ENCODE data around the gene TNIK.
"Not testable (repeated sequence)": the region's sequence is repeated elsewhere in the genome, so short reads cannot be mapped to it uniquely, and the experiment has no call there.

The TNIK gene

GRCh38 chr3:171446801-171447578, 13.2 kb downstream of the TNIK start:
- DNase-seq (ENCODE audit: low spot score): peak; percentile 82
- peak; percentile 93 for FAIRE-seq

GRCh38 chr3:171446301-171446700, 13.9 kb downstream of the TNIK start:
- DNase-seq (ENCODE audit: low spot score) (no peak), FAIRE-seq (no peak)

GRCh38 chr3:171445620-171446204, 14.5 kb downstream of the TNIK start:
- DNase-seq (ENCODE audit: low spot score): no peak
- FAIRE-seq: no peak

- DNase-seq (ENCODE audit: low spot score) (no peak), FAIRE-seq (no peak)
Measured at GRCh38 chr3:171444001-171444690, 16.1 kb downstream of the TNIK start.

- FAIRE-seq (no peak), DNase-seq (ENCODE audit: low spot score) (no peak)
Measured at GRCh38 chr3:171443211-171443957, 16.8 kb downstream of the TNIK start.

GRCh38 chr3:171442184-171442583, 18.0 kb downstream of the TNIK start:
- FAIRE-seq: no peak
- no peak for DNase-seq (ENCODE audit: low spot score)

GRCh38 chr3:171441381-171441780, 18.8 kb downstream of the TNIK start:
- no peak for DNase-seq (ENCODE audit: low spot score)
- no peak for FAIRE-seq

- DNase-seq (ENCODE audit: low spot score): no peak
- FAIRE-seq: no peak
Measured at GRCh38 chr3:171439996-171440395, 20.2 kb downstream of the TNIK start.

- no peak for DNase-seq (ENCODE audit: low spot score)
- no peak for FAIRE-seq
Measured at GRCh38 chr3:171437115-171437756, 23.0 kb downstream of the TNIK start.

- FAIRE-seq: no peak
Measured at GRCh38 chr3:171436380-171436779, 23.8 kb downstream of the TNIK start.

GRCh38 chr3:171435757-171436156, 24.4 kb downstream of the TNIK start:
- DNase-seq (ENCODE audit: low spot score) (no peak), FAIRE-seq (no peak)

More at GRCh38 chr3:171436380-171436779, 23.8 kb downstream of the TNIK start:
- DNase-seq (ENCODE audit: low spot score): no peak

- DNase-seq (ENCODE audit: low spot score) (no peak), FAIRE-seq (no peak)
Measured at GRCh38 chr3:171435143-171435542, 25.1 kb downstream of the TNIK start.

GRCh38 chr3:171432548-171432947, 27.7 kb downstream of the TNIK start:
- DNase-seq (ENCODE audit: low spot score) (no peak), FAIRE-seq (peak; percentile 46)

GRCh38 chr3:171431550-171431949, 28.7 kb downstream of the TNIK start:
- DNase-seq (ENCODE audit: low spot score) (no peak), FAIRE-seq (no peak)

- DNase-seq (ENCODE audit: low spot score) (no peak), FAIRE-seq (peak; percentile 69)
Measured at GRCh38 chr3:171430530-171430929, 29.7 kb downstream of the TNIK start.

GRCh38 chr3:171429635-171430034, 30.6 kb downstream of the TNIK start:
- no peak for DNase-seq (ENCODE audit: low spot score)
- FAIRE-seq: no peak

GRCh38 chr3:171428892-171429291, 31.3 kb downstream of the TNIK start:
- FAIRE-seq (no peak), DNase-seq (ENCODE audit: low spot score) (no peak)

GRCh38 chr3:171428321-171428787, 31.9 kb downstream of the TNIK start:
- DNase-seq (ENCODE audit: low spot score): no peak
- no peak for FAIRE-seq

GRCh38 chr3:171427771-171428320, 32.4 kb downstream of the TNIK start:
- no peak for FAIRE-seq

GRCh38 chr3:171424063-171424462, 36.1 kb downstream of the TNIK start:
- not testable (repeated sequence) for FAIRE-seq; DNase-seq (ENCODE audit: low spot score)

More at GRCh38 chr3:171427771-171428320, 32.4 kb downstream of the TNIK start:
- DNase-seq (ENCODE audit: low spot score): no peak

- DNase-seq (ENCODE audit: low spot score); FAIRE-seq: not testable (repeated sequence)
Measured at GRCh38 chr3:171422855-171423254, 37.4 kb downstream of the TNIK start.

Measured in RCC 7860 (cell line).